GM23338 (cell line): ENCODE data around the gene PPARD. TPM values are rescaled to one million over a fixed set of nuclear protein-coding genes. Genes with fewer than 3 reads are reported as not detected.

Experiments
- ATAC-seq: fragments of 200-7000 bp; cut with Tn5 transposase; 3 replicates; pipeline ENCODE4 v1.9.1; 2020
- DNase-seq: peaks from one replicate; pipeline ENCODE4 v3.0.0-alpha.2; 2015; ENCODE audit warnings: low spot score
- H2AFZ ChIP-seq: fragments of 200-600 bp; sonication (generic); 2 replicates; pipeline ENCODE4 v1.8.0; 2016; ENCODE audit warnings: antibody characterized with exemption, mild to moderate bottlenecking, moderate library complexity
- H3F3A ChIP-seq: fragments of 200-600 bp; sonication (generic); replicated peaks from 2 replicates; pipeline ENCODE4 v1.8.0; 2017; ENCODE audit warnings: antibody characterized with exemption, mixed run types, low read depth
- H3K27ac ChIP-seq: fragments of 200-600 bp; sonication (generic); 2 replicates; pipeline ENCODE4 v1.6.1; 2016; ENCODE audit warnings: low read depth
- H3K27me3 ChIP-seq: fragments of 200-600 bp; sonication (generic); 2 replicates; pipeline ENCODE4 v1.8.0; 2016; ENCODE audit warnings: mild to moderate bottlenecking, mixed run types, moderate library complexity; ENCODE audit not compliant: insufficient read depth
- H3K36me3 ChIP-seq: fragments of 200-600 bp; sonication (generic); 2 replicates; pipeline ENCODE4 v1.8.0; 2016; ENCODE audit warnings: mild to moderate bottlenecking; ENCODE audit not compliant: insufficient read depth
- H3K4me1 ChIP-seq: fragments of 200-600 bp; sonication (generic); 2 replicates; pipeline ENCODE4 v1.8.0; 2016; ENCODE audit warnings: mild to moderate bottlenecking, moderate library complexity; ENCODE audit not compliant: insufficient read depth
- H3K4me2 ChIP-seq: fragments of 200-600 bp; sonication (generic); 2 replicates; pipeline ENCODE4 v1.7.1; 2017; ENCODE audit warnings: mixed run types
- H3K4me3 ChIP-seq: fragments of 200-600 bp; sonication (generic); 2 replicates; pipeline ENCODE4 v1.6.1; 2016; ENCODE audit warnings: mixed run types
- H3K79me2 ChIP-seq: fragments of 200-600 bp; sonication (generic); replicated peaks from 2 replicates; pipeline ENCODE4 v1.8.0; 2017; ENCODE audit warnings: mild to moderate bottlenecking; ENCODE audit not compliant: insufficient read depth
- H3K9me2 ChIP-seq: fragments of 200-600 bp; sonication (generic); 2 replicates; pipeline ENCODE4 v1.8.0; 2017; ENCODE audit not compliant: insufficient read depth
- H4K20me1 ChIP-seq: fragments of 200-600 bp; sonication (generic); replicated peaks from 2 replicates; pipeline ENCODE4 v1.8.0; 2017; ENCODE audit warnings: mild to moderate bottlenecking; ENCODE audit not compliant: insufficient read depth
- H3K27ac Mint-ChIP-seq: 2 replicates; pipeline ENCODE4 v1.8.0; 2020; ENCODE audit warnings: inconsistent platforms, mild to moderate bottlenecking, moderate library complexity, mixed read lengths
- H3K27me3 Mint-ChIP-seq: 3 replicates; pipeline ENCODE4 v1.8.0; 2022; ENCODE audit warnings: low read depth, mild to moderate bottlenecking, moderate library complexity, mixed read lengths, inconsistent platforms; ENCODE audit not compliant: insufficient read depth, poor library complexity
- H3K36me3 Mint-ChIP-seq: 3 replicates; pipeline ENCODE4 v1.8.0; 2021; ENCODE audit warnings: low read depth, mild to moderate bottlenecking, inconsistent platforms, moderate library complexity, mixed read lengths
- H3K4me1 Mint-ChIP-seq: 3 replicates; pipeline ENCODE4 v1.8.0; 2020; ENCODE audit warnings: mild to moderate bottlenecking, inconsistent platforms, mixed read lengths
- H3K4me3 Mint-ChIP-seq: 3 replicates; pipeline ENCODE4 v1.8.0; 2021; ENCODE audit warnings: moderate library complexity, mild to moderate bottlenecking, inconsistent platforms, mixed read lengths
- H3K9me3 Mint-ChIP-seq: 3 replicates; pipeline ENCODE4 v1.8.0; 2020; ENCODE audit warnings: moderate library complexity, mild to moderate bottlenecking, inconsistent platforms, mixed read lengths
- CTCF ChIP-seq, 2 experiments: fragments of 200-600 bp in 1 of 2; sonication (generic) in 1 of 2; conservative IDR thresholded peaks; 2 replicates each; pipeline versions ENCODE4 v1.5.1 to v1.6.1; 2016 to 2017; ENCODE audit warnings: antibody characterized with exemption in 2 of 2, low read depth in 2 of 2, mild to moderate bottlenecking in 2 of 2, moderate library complexity in 1 of 2
- EZH2 ChIP-seq: fragments of 200-600 bp; sonication (generic); IDR thresholded peaks from one replicate; pipeline ENCODE4 v1.8.0; 2017; ENCODE audit warnings: antibody characterized with exemption, mild to moderate bottlenecking, low read depth; ENCODE audit not compliant: unreplicated experiment
- EZH2phosphoT487 ChIP-seq: fragments of 200-600 bp; sonication (generic); IDR thresholded peaks from one replicate; pipeline ENCODE4 v1.8.1; 2018; ENCODE audit warnings: antibody characterized with exemption; ENCODE audit not compliant: unreplicated experiment
- NANOG ChIP-seq: IDR thresholded peaks from 2 replicates; pipeline ENCODE4 v1.6.1; 2016; ENCODE audit warnings: antibody characterized with exemption, borderline replicate concordance
- POLR2AphosphoS5 ChIP-seq: IDR thresholded peaks from 2 replicates; pipeline ENCODE4 v1.6.1; 2016; ENCODE audit warnings: antibody characterized with exemption, low read depth
- REST ChIP-seq: IDR thresholded peaks from one replicate; pipeline ENCODE4 v1.6.1; 2018; ENCODE audit warnings: antibody characterized with exemption; ENCODE audit not compliant: unreplicated experiment
- STAT1 ChIP-seq: IDR thresholded peaks from one replicate; pipeline ENCODE4 v1.6.1; 2016; ENCODE audit warnings: antibody characterized with exemption; ENCODE audit not compliant: unreplicated experiment
- ZNF114 ChIP-seq: fragments of 250-450 bp; sonication (Bioruptor Pico); IDR thresholded peaks from 2 replicates; pipeline ENCODE4 v1.5.0; 2020; ENCODE audit warnings: mild to moderate bottlenecking, moderate library complexity
- ZNF331 ChIP-seq: fragments of 250-450 bp; sonication (Bioruptor Pico); IDR thresholded peaks from 2 replicates; pipeline ENCODE4 v1.5.0; 2020; ENCODE audit warnings: low read depth, mild to moderate bottlenecking, moderate library complexity
- polyA plus RNA-seq: library from polyadenylated mRNA; unstranded; fragments of >200 nt; fragmentation: Nextera tagmentation; extraction: Ambion mirVana; gene quantifications from 2 replicates; pipeline ENCODE4 v1.2.1, GENCODE V29; 2016
- total RNA-seq: library from RNA; depleted of rRNA; stranded (reverse); fragments of >200 nt; shearing (Covaris generic); gene quantifications from 2 replicates; pipeline ENCODE4 v1.2.3, GENCODE V29; 2014

Gene PPARD
- total and polyA plus RNA-seq, 2 experiments from 2014 or later: 5.1 to 9.7 TPM

- no peak for TF ChIP-seq ZNF331 (CRISPR knock-in tag)
- TF ChIP-seq POLR2AphosphoS5: no peak
- no peak for TF ChIP-seq EZH2
- no peak for TF ChIP-seq CTCF (conservative IDR thresholded peaks at IDR 0.05; ENCODE audit: low read depth in 2 of 2)
- no peak for TF ChIP-seq REST
- no peak for TF ChIP-seq NANOG
- no peak for TF ChIP-seq EZH2phosphoT487
Measured at GRCh38 chr6:35402136-35402855, 59.9 kb downstream of the PPARD start (continued).

GRCh38 chr6:35402856-35403191, 60.5 kb downstream of the PPARD start:
- Mint-ChIP-seq H3K27me3 (peaks cover 1% of the 10 kb centered on the region), H3K4me1 (peaks cover 10% of the 10 kb centered on the region), H3K9me3 (no peaks in the 10 kb centered on the region; the same call in 2 of the 3 replicates), H3K36me3 (peaks cover 3% of the 10 kb centered on the region; the same call in 1 of the 3 replicates), H3K4me3 (no peak overlapping the region), H3K27ac (no peak overlapping the region)
- Histone ChIP-seq H3F3A (no peaks in the 10 kb centered on the region), H3K4me2 (no peak overlapping the region), H3K27me3 (no peaks in the 10 kb centered on the region), H3K4me1 (peaks cover 4% of the 10 kb centered on the region), H3K4me3 (no peak overlapping the region), H3K27ac (no peak overlapping the region), H4K20me1 (no peaks in the 10 kb centered on the region), H3K36me3 (no peaks in the 10 kb centered on the region), H3K9me2 (no peaks in the 10 kb centered on the region), H2AFZ (no peak overlapping the region), H3K79me2 (no peaks in the 10 kb centered on the region)
- DNase-seq (no peak), ATAC-seq (no peak)
- TF ChIP-seq ZNF331 (CRISPR knock-in tag): no peak
- no peak for TF ChIP-seq CTCF (conservative IDR thresholded peaks at IDR 0.05; ENCODE audit: low read depth in 2 of 2)
- TF ChIP-seq NANOG: no peak
- no peak for TF ChIP-seq EZH2
- no peak for TF ChIP-seq REST
- no peak for TF ChIP-seq ZNF114 (CRISPR knock-in tag)
- no peak for TF ChIP-seq STAT1
- TF ChIP-seq POLR2AphosphoS5: no peak
